ENCODE results near the gene FXYD2. TPM values are rescaled to one million over a fixed set of nuclear protein-coding genes. Genes with fewer than 3 reads are reported as not detected.

Gene FXYD2
- 0.56 and 0.64 TPM in 2 replicates for total RNA-seq (2013; cell fraction: nucleolus; rRNA removed)
- total RNA-seq (2014; rRNA removed) (3.6 and 3.8 TPM in 2 replicates), total RNA-seq (2014; rRNA removed; fragmentation: Illumina TruSeq; extraction: Trizol) (1.2 and 1.5 TPM in 2 replicates), total RNA-seq (2021) (1.8 and 2.0 TPM in 2 replicates), polyA plus RNA-seq (2011; rRNA removed) (3.2 and 4.5 TPM in 2 replicates), polyA plus RNA-seq (2014; fragmentation: Illumina TruSeq; extraction: Trizol) (1.9 TPM in 1 of 2 replicates, not detected in the other), polyA plus RNA-seq (2014; fragmentation: Nextera tagmentation; extraction: Ambion mirVana) (1 to 10 TPM; 1.6 to 1.9 TPM), polyA plus RNA-seq (2014; rRNA removed) (2.0 and 2.9 TPM in 2 replicates), polyA plus RNA-seq (2016; fragmentation: Nextera tagmentation; extraction: Ambion mirVana) (1 to 10 TPM; 3.3 to 4.1 TPM), polyA minus RNA-seq (2011; rRNA and poly(A)+ RNA removed) (2.9 and 5.7 TPM in 2 replicates), Bru-seq, nascent RNA (percentile 50 among the genes with signal in this experiment), BruChase-seq, experiment 1, labeled RNA remaining after a 6-hour chase (percentile 58 among the genes with signal in this experiment), BruChase-seq, experiment 2, labeled RNA remaining after a 2-hour chase (percentile 44 among the genes with signal in this experiment)
- polyA plus RNA-seq (2011; ENCODE audit: low read depth): 3.6 TPM
- polyA plus RNA-seq (2011; cell fraction: cytosol; rRNA removed): 9.8 TPM in 2 replicates
- 2.4 and 8.4 TPM in 2 replicates for polyA plus RNA-seq (2011; cell fraction: nucleus; rRNA removed)
- polyA plus RNA-seq (2012): 4.5 and 6.7 TPM in 2 replicates
- not detected in 2 replicates for polyA minus RNA-seq (2011; cell fraction: cytosol; rRNA and poly(A)+ RNA removed)
- 1.5 and 1.9 TPM in 2 replicates for polyA minus RNA-seq (2011; cell fraction: nucleus; rRNA and poly(A)+ RNA removed)
- long read RNA-seq, experiment 1, partial matches to known transcripts: 0 of 4 reads
- long read RNA-seq, experiment 1, other reads (novel, unspliced or antisense): 0 of 4 reads
- long read RNA-seq, experiment 2, partial matches to known transcripts: 0 of 6 reads
- long read RNA-seq, experiment 2, other reads (novel, unspliced or antisense): 0 of 6 reads

GRCh38 chr11:117824571-117825537, at the start of gene FXYD2:
Gene FXYD2, minus strand, starts transcription at chr11:117824744. Its CDS starts 66 bp downstream, at chr11:117824678.
- H3K4me1 ChIP-seq (ENCODE audit: control insufficient read depth, insufficient read depth, low read length): peaks cover 14% of the 10 kb centered on the region
- no peak for FAIRE-seq
- intact Hi-C loops (cut with micrococcal nuclease; ENCODE audit: unreplicated experiment): no loop called here

More at GRCh38 chr11:117824571-117825537, at the start of gene FXYD2:
- Histone ChIP-seq H3K36me3 (ENCODE audit: control insufficient read depth in 2 of 2, insufficient read depth in 2 of 2, low read length in 1 of 2) (no peaks in the 10 kb centered on the region), H3K27ac (ENCODE audit: control insufficient read depth, insufficient read depth) (no peak within 1 kb of the TSS), H3K9me3 (replicated peaks; ENCODE audit: control insufficient read depth, insufficient read depth, low read length) (no peaks in the 10 kb centered on the region), H3K4me3 (no peak within 1 kb of the TSS), H3K27me3 (replicated peaks in 1 of 2; ENCODE audit: control insufficient read depth in 2 of 2, insufficient read depth in 2 of 2, low read length in 1 of 2) (no peaks in the 10 kb centered on the region), H2AFZ (ENCODE audit: control insufficient read depth, low read depth, low read length) (peak within 1 kb of the TSS; percentile 36; the same call in 1 of the 2 replicates), H3K9ac (ENCODE audit: control insufficient read depth, insufficient read depth, low read length) (no peak within 1 kb of the TSS; the same call in 1 of the 2 replicates), H3K79me2 (ENCODE audit: control insufficient read depth, insufficient read depth, low read length) (no peaks in the 10 kb centered on the region), H3K4me2 (ENCODE audit: control insufficient read depth, insufficient read depth) (no peak within 1 kb of the TSS), H4K20me1 (ENCODE audit: control insufficient read depth, insufficient read depth) (no peaks in the 10 kb centered on the region)
- SMC1A ChIA-PET (ENCODE audit: uncharacterized antibody, unreplicated experiment): interaction anchor here (0.9 to 11.7 kb wide), 12 partner anchors 9 to 228 kb away, joined by 3 to 183 read pairs (median 4); no protein-coding TSS in a partner anchor
- no peak for DNase-seq (ENCODE audit: low read depth, low spot score)
- in situ Hi-C loops (cut with MboI): no loop called here
- no TSS peak for BruUV-seq (replicated peaks)
- no peak for TF ChIP-seq SIX5 (IDR thresholded peaks at IDR 0.05; ENCODE audit: low read depth, low read length, severe bottlenecking)
- TF ChIP-seq RUNX3 (IDR thresholded peaks at IDR 0.05; ENCODE audit: low read length): no peak
- no peak for TF ChIP-seq E4F1 (IDR thresholded peaks at IDR 0.05; ENCODE audit: borderline replicate concordance, partially characterized antibody)
- no peak for TF ChIP-seq GATAD2B (conservative IDR thresholded peaks at IDR 0.05; ENCODE audit: low read depth)
- no peak for TF ChIP-seq FOXK2 (IDR thresholded peaks at IDR 0.05)
- ATAC-seq: no peak
- WGBS (ENCODE audit: insufficient coverage, insufficient replicate concordance, low lambda C conversion rate, missing lambda C conversion rate): 51% methylated on average over 22 of the region's 22 CpGs
- CTCF ChIA-PET: interaction anchor here (0.5 to 16.0 kb wide), 15 partner anchors 9 to 528 kb away, joined by 3 to 503 read pairs (median 5); no protein-coding TSS in a partner anchor
- RAD21 ChIA-PET (ENCODE audit: unreplicated experiment): interaction anchor here (0.6 to 22.6 kb wide), 10 partner anchors 10 to 528 kb away, joined by 3 to 393 read pairs (median 6); no protein-coding TSS in a partner anchor
- POLR2A ChIA-PET: interaction anchor here (1.1 to 3.2 kb wide), 5 partner anchors 9 to 122 kb away, joined by 3 to 16 read pairs (median 7); no protein-coding TSS in a partner anchor
